Ramos (cell line): ENCODE data around the gene DNASE2.

ENCODE experiments used
- in situ Hi-C: fragments of 300-500 bp; cut with MboI; formaldehyde crosslinking; loops from one replicate; pipeline ENCODE4 v1.14.3; 2022; ENCODE audit warnings: low sequenced_read_pairs; ENCODE audit not compliant: unreplicated experiment

The DNASE2 gene

GRCh38 chr19:12886969-12887747 is 5.9 kb upstream of the DNASE2 start, which contains the start of gene KLF1:
Gene KLF1, minus strand, starts transcription at chr19:12887201. Its CDS starts 61 bp downstream, at chr19:12887140.
- in situ Hi-C loops: no loop called here

GRCh38 chr19:12886651-12886968 is 5.4 kb upstream of the DNASE2 start:
- in situ Hi-C loops: no loop called here

- in situ Hi-C loops: no loop called here
Observed at GRCh38 chr19:12885749-12886650, 4.8 kb upstream of the DNASE2 start.

- in situ Hi-C loops: no loop called here
Observed at GRCh38 chr19:12884926-12885748, 3.9 kb upstream of the DNASE2 start.

GRCh38 chr19:12884627-12884925 is 3.3 kb upstream of the DNASE2 start:
- in situ Hi-C loops: no loop called here

- in situ Hi-C loops: no loop called here
Observed at GRCh38 chr19:12884202-12884601, 3.0 kb upstream of the DNASE2 start.

- in situ Hi-C loops: no loop called here
Observed at GRCh38 chr19:12882589-12882988, 1.3 kb upstream of the DNASE2 start.

GRCh38 chr19:12880551-12881171 is 588 bp downstream of the DNASE2 start:
- in situ Hi-C loops: no loop called here

- in situ Hi-C loops: no loop called here
Observed at GRCh38 chr19:12875086-12875485, 6.2 kb downstream of the DNASE2 start.

- in situ Hi-C loops: no loop called here
Observed at GRCh38 chr19:12873891-12874745, 7.1 kb downstream of the DNASE2 start.

GRCh38 chr19:12872941-12873890 is 8.0 kb downstream of the DNASE2 start:
- in situ Hi-C loops: no loop called here

GRCh38 chr19:12872255-12872654 is 9.0 kb downstream of the DNASE2 start:
- in situ Hi-C loops: no loop called here

GRCh38 chr19:12871681-12872080 is 9.6 kb downstream of the DNASE2 start:
- in situ Hi-C loops: no loop called here

GRCh38 chr19:12868540-12869112 is 12.6 kb downstream of the DNASE2 start:
- in situ Hi-C loops: no loop called here

GRCh38 chr19:12867120-12868099 is 13.8 kb downstream of the DNASE2 start:
- in situ Hi-C loops: no loop called here

GRCh38 chr19:12866416-12867119 is 14.7 kb downstream of the DNASE2 start:
- in situ Hi-C loops: no loop called here
